ENCODE measurements around the gene ABHD6. TPM values are rescaled to one million over a fixed set of nuclear protein-coding genes. Genes with fewer than 3 reads are reported as not detected.

The ABHD6 gene
- total RNA-seq, 1 experiment from 2014 or later: 6.5 TPM

DNA sequence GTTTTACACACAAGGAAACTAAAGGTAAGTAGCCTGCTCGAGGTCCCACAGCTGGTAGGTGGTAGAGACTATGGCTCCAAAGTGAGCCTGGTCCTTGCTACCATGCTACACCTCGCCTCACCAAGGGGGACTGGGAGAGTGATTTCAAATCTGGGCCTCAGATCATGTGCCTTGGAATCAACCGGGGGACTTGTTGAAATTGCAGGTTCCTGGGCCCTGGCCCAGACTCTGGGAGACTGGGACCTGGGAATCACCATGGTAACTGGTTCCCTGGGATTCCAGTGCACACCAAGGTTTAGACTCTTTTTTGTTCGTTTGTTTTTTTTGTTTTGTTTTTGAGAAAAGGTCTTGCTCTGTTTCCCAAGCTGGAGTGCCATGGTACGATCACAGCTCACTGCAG lies 47.9 kb upstream of the ABHD6 start:
- ChIA-PET CTCF (interaction anchor here (0.6 kb wide), 1 partner anchor 40 kb away, joined by 3 read pairs; no protein-coding TSS in a partner anchor), POLR2A (ENCODE audit: unreplicated experiment) (no interaction called here)
- Histone ChIP-seq H3K79me2 (ENCODE audit: low read depth) (no peaks in the 10 kb centered on the region), H3K9me3 (ENCODE audit: insufficient read depth, low read depth) (no peaks in the 10 kb centered on the region), H3K4me2 (no peak overlapping the region), H3K4me1 (replicated peaks; ENCODE audit: insufficient read depth) (peaks cover 15% of the 10 kb centered on the region; the same call in 1 of the 2 replicates), H3K4me3 (no peak overlapping the region), H2AFZ (no peak overlapping the region), H3K27ac (no peak overlapping the region), H3K9me2 (ENCODE audit: insufficient read depth) (no peaks in the 10 kb centered on the region), H3K27me3 (ENCODE audit: insufficient read depth, low read depth) (no peaks in the 10 kb centered on the region), H3K36me3 (ENCODE audit: low read depth) (no peaks in the 10 kb centered on the region), H4K20me1 (ENCODE audit: insufficient read depth) (no peaks in the 10 kb centered on the region), H3F3A (ENCODE audit: insufficient read depth, low read depth) (0 out of 2 replicates have a peak, but pooled peaks cover 4% of the 10 kb centered on the region)
- no peak for TF ChIP-seq EZH2 (IDR thresholded peaks at IDR 0.05; ENCODE audit: low read depth)
- TF ChIP-seq, protein P1, sequence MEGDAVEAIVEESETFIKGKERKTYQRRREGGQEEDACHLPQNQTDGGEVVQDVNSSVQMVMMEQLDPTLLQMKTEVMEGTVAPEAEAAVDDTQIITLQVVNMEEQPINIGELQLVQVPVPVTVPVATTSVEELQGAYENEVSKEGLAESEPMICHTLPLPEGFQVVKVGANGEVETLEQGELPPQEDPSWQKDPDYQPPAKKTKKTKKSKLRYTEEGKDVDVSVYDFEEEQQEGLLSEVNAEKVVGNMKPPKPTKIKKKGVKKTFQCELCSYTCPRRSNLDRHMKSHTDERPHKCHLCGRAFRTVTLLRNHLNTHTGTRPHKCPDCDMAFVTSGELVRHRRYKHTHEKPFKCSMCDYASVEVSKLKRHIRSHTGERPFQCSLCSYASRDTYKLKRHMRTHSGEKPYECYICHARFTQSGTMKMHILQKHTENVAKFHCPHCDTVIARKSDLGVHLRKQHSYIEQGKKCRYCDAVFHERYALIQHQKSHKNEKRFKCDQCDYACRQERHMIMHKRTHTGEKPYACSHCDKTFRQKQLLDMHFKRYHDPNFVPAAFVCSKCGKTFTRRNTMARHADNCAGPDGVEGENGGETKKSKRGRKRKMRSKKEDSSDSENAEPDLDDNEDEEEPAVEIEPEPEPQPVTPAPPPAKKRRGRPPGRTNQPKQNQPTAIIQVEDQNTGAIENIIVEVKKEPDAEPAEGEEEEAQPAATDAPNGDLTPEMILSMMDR (conservative IDR thresholded peaks at IDR 0.05): no peak
- intact Hi-C loops (cut with micrococcal nuclease; ENCODE audit: unreplicated experiment): loop anchor here (5.0 to 10.0 kb wide), 2 partner anchors 223 to 445 kb away; no protein-coding TSS in a partner anchor
- no TSS peak for BruUV-seq (replicated peaks)
- no peak for DNase-seq

DNA sequence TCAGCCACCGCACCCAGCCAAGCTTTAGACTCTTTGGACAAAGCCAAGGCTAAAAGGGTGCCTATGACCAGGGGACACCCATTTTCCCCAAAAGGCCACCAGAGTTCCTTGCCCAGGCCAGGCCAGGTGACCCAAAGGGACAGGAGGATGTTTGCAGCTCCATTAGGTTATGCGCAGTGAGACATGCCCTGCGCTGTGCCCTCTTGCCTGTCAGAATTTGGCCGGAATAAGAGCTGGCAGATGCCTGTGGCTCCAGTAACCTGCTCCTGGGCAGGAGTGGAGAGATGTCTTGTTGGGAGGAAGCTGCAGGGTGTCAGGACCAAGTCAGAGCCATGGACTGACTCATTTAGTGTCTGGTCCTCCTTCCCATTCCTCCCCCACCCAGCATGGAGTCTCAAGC lies 47.3 kb upstream of the ABHD6 start:
- no peaks in the 10 kb centered on the region for H3K27me3 ChIP-seq (ENCODE audit: insufficient read depth, low read depth)
- no peaks in the 10 kb centered on the region for H3K9me3 ChIP-seq (ENCODE audit: insufficient read depth, low read depth)
- H3K9me2 ChIP-seq (ENCODE audit: insufficient read depth): no peaks in the 10 kb centered on the region
- H4K20me1 ChIP-seq (ENCODE audit: insufficient read depth): no peaks in the 10 kb centered on the region
- ChIA-PET POLR2A (ENCODE audit: unreplicated experiment) (no interaction called here), CTCF (no interaction called here)
- peaks cover 15% of the 10 kb centered on the region; the same call in 1 of the 2 replicates for H3K4me1 ChIP-seq (replicated peaks; ENCODE audit: insufficient read depth)
- no peak overlapping the region for H3K4me3 ChIP-seq
- no peak overlapping the region for H3K27ac ChIP-seq
- intact Hi-C loops (cut with micrococcal nuclease; ENCODE audit: unreplicated experiment): no loop called here
- no peak overlapping the region for H2AFZ ChIP-seq
- no peak for TF ChIP-seq EZH2 (IDR thresholded peaks at IDR 0.05; ENCODE audit: low read depth)
- BruUV-seq (replicated peaks): no TSS peak
- 0 out of 2 replicates have a peak, but pooled peaks cover 4% of the 10 kb centered on the region for H3F3A ChIP-seq (ENCODE audit: insufficient read depth, low read depth)
- no peaks in the 10 kb centered on the region for H3K79me2 ChIP-seq (ENCODE audit: low read depth)
- no peak for DNase-seq
- H3K36me3 ChIP-seq (ENCODE audit: low read depth): no peaks in the 10 kb centered on the region
- H3K4me2 ChIP-seq: no peak overlapping the region

DNA sequence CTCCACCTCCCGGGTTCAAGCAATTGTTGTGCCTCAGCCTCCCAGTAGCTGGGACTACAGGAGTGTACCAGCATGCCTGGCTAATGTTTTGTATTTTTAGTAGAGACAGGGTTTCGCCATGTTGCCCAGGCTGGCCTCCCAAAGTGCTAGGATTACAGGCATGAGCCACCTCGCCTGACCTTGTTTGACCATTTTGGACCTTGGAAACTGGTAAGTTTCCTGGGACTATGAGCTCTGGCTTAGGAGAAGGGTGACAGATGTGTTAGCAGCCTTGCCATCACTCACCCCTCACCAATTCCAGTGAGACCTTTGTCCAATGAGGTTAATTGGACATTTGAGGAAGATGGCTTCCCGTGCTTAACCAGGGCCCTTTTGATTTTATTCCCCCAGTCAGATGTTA lies 46.7 kb upstream of the ABHD6 start:
- H3K4me1 ChIP-seq (replicated peaks; ENCODE audit: insufficient read depth): peaks cover 15% of the 10 kb centered on the region; the same call in 1 of the 2 replicates
- ChIA-PET POLR2A (ENCODE audit: unreplicated experiment) (no interaction called here), CTCF (no interaction called here)
- 0 out of 2 replicates have a peak, but pooled peaks cover 4% of the 10 kb centered on the region for H3F3A ChIP-seq (ENCODE audit: insufficient read depth, low read depth)
- H3K36me3 ChIP-seq (ENCODE audit: low read depth): no peaks in the 10 kb centered on the region
- no peaks in the 10 kb centered on the region for H3K79me2 ChIP-seq (ENCODE audit: low read depth)
- TF ChIP-seq, protein P1 (conservative IDR thresholded peaks at IDR 0.05): no peak
- TF ChIP-seq EZH2 (IDR thresholded peaks at IDR 0.05; ENCODE audit: low read depth): no peak
- BruUV-seq (replicated peaks): no TSS peak
- H3K9me2 ChIP-seq (ENCODE audit: insufficient read depth): no peaks in the 10 kb centered on the region
- H3K27me3 ChIP-seq (ENCODE audit: insufficient read depth, low read depth): no peaks in the 10 kb centered on the region
- no peak overlapping the region for H3K4me3 ChIP-seq
- intact Hi-C loops (cut with micrococcal nuclease; ENCODE audit: unreplicated experiment): no loop called here
- no peaks in the 10 kb centered on the region for H4K20me1 ChIP-seq (ENCODE audit: insufficient read depth)
- H2AFZ ChIP-seq: no peak overlapping the region
- no peak for DNase-seq
- H3K9me3 ChIP-seq (ENCODE audit: insufficient read depth, low read depth): no peaks in the 10 kb centered on the region
- no peak overlapping the region for H3K4me2 ChIP-seq
- H3K27ac ChIP-seq: no peak overlapping the region
